SK-N-SH (cell line): ENCODE data around the gene FYN. TPM values are rescaled to one million over a fixed set of nuclear protein-coding genes. Genes with fewer than 3 reads are reported as not detected.

Experiments
- CTCF ChIA-PET: fragments of 300-600, 350-600 bp; formaldehyde crosslinking; extraction: SDS; loops from one replicate; lab custom pipeline; 2021; lab: Yijun Ruan, JAX
- POLR2A ChIA-PET: fragments of 350-600 bp; sonication (Branson Sonifier 250); formaldehyde crosslinking; extraction: SDS; loops from one replicate; lab custom pipeline; 2020; ENCODE audit warnings: antibody characterized with exemption, inconsistent platforms; lab: Yijun Ruan, JAX
- DNase-seq: peaks from one replicate; pipeline ENCODE4 v3.0.0; 2012
- H2AFZ ChIP-seq: fragments of 200-600 bp; sonication (generic); 2 replicates; pipeline ENCODE4 v1.8.1; 2016; ENCODE audit warnings: antibody characterized with exemption, mild to moderate bottlenecking, low read depth
- H3F3A ChIP-seq: fragments of 200-600 bp; sonication (generic); replicated peaks from 2 replicates; pipeline ENCODE3; 2016; ENCODE audit warnings: antibody characterized with exemption, mild to moderate bottlenecking; ENCODE audit not compliant: insufficient read depth
- H3K27ac ChIP-seq, 2 experiments: fragments of 200-500 bp in 1 of 2; fragments of 200-600 bp in 1 of 2; sonication (Bioruptor generic) in 1 of 2; sonication (generic), shearing (Covaris generic) in 1 of 2; 2 replicates each; pipeline versions ENCODE4 v1.5.1 to v1.6.1; 2014 to 2016; ENCODE audit warnings: low read depth in 2 of 2, inconsistent platforms in 1 of 2, low read length in 1 of 2, mild to moderate bottlenecking in 1 of 2, mixed read lengths in 1 of 2
- H3K27me3 ChIP-seq: fragments of 200-600 bp; sonication (generic), shearing (Covaris generic); 2 replicates; pipeline ENCODE4 v1.6.1; 2016; ENCODE audit warnings: mixed run types; ENCODE audit not compliant: insufficient read depth
- H3K36me3 ChIP-seq, 2 experiments: fragments of 200-500 bp in 1 of 2; fragments of 200-600 bp in 1 of 2; sonication (Bioruptor generic) in 1 of 2; sonication (generic) in 1 of 2; replicated peaks in 1 of 2; 2 replicates each; pipeline versions ENCODE3 to v1.5.1; 2014 to 2016; ENCODE audit warnings: low read length in 1 of 2, mild to moderate bottlenecking in 1 of 2; ENCODE audit not compliant: insufficient read depth in 2 of 2, control insufficient read depth in 1 of 2
- H3K4me1 ChIP-seq, 2 experiments: fragments of 200-500 bp in 1 of 2; fragments of 200-600 bp in 1 of 2; sonication (Bioruptor generic) in 1 of 2; sonication (generic), shearing (Covaris generic) in 1 of 2; 2 replicates each; pipeline versions ENCODE4 v1.5.1 to v1.6.1; 2014 to 2016; ENCODE audit warnings: low read depth in 1 of 2, low read length in 1 of 2, mixed run types in 1 of 2; ENCODE audit not compliant: insufficient read depth in 2 of 2, control insufficient read depth in 1 of 2
- H3K4me2 ChIP-seq: fragments of 200-600 bp; sonication (generic), shearing (Covaris generic); 2 replicates; pipeline ENCODE4 v1.6.1; 2017; ENCODE audit warnings: mixed run types
- H3K4me3 ChIP-seq, 2 experiments: fragments of 200-500 bp in 1 of 2; fragments of 200-600 bp in 1 of 2; sonication (Bioruptor generic) in 1 of 2; sonication (generic), shearing (Covaris generic) in 1 of 2; 2 replicates each; pipeline versions ENCODE4 v1.5.1 to v1.8.1; 2014 to 2016; ENCODE audit warnings: low read depth in 2 of 2, inconsistent platforms in 1 of 2, low read length in 1 of 2, mild to moderate bottlenecking in 1 of 2, mixed read lengths in 1 of 2, moderate library complexity in 1 of 2
- H3K79me2 ChIP-seq: fragments of 200-600 bp; sonication (generic); 2 replicates; pipeline ENCODE4 v1.8.1; 2017; ENCODE audit warnings: mild to moderate bottlenecking; ENCODE audit not compliant: insufficient read depth
- H3K9ac ChIP-seq: fragments of 200-600 bp; sonication (generic); 2 replicates; pipeline ENCODE4 v1.6.1; 2017; ENCODE audit warnings: mixed run types
- H3K9me2 ChIP-seq: fragments of 200-600 bp; sonication (generic); 2 replicates; pipeline ENCODE4 v1.6.1; 2017; ENCODE audit warnings: mixed run types
- H3K9me3 ChIP-seq: fragments of 200-600 bp; sonication (generic); 2 replicates; pipeline ENCODE4 v1.6.1; 2017; ENCODE audit warnings: mixed run types, mild to moderate bottlenecking, moderate library complexity
- H4K20me1 ChIP-seq: fragments of 200-600 bp; sonication (generic); 2 replicates; pipeline ENCODE4 v1.6.1; 2017; ENCODE audit warnings: mild to moderate bottlenecking, mixed run types; ENCODE audit not compliant: insufficient read depth
- CHD2 ChIP-seq: fragments of 150-350 bp; IDR thresholded peaks from 2 replicates; pipeline ENCODE4 v1.6.1; 2018; ENCODE audit warnings: low read length; ENCODE audit not compliant: partially characterized antibody
- EZH2phosphoT487 ChIP-seq: fragments of 200-600 bp; sonication (generic); IDR thresholded peaks from 2 replicates; pipeline ENCODE4 v1.6.1; 2017; ENCODE audit warnings: low read depth, mixed run types, mild to moderate bottlenecking, antibody characterized with exemption, moderate library complexity, borderline replicate concordance
- FOXJ3 ChIP-seq: sonication (generic); formaldehyde crosslinking; IDR thresholded peaks from 2 replicates; pipeline ENCODE4 v1.5.1; 2020; ENCODE audit warnings: mild to moderate bottlenecking, missing genetic modification reagents
- GABPA ChIP-seq: IDR thresholded peaks from 2 replicates; pipeline ENCODE4 v1.4.0; 2012; ENCODE audit warnings: low read depth, mild to moderate bottlenecking
- GATA2 ChIP-seq: sonication (generic); formaldehyde crosslinking; IDR thresholded peaks from 2 replicates; pipeline ENCODE4 v1.5.0; 2020; ENCODE audit warnings: mild to moderate bottlenecking, missing genetic modification reagents
- NRF1 ChIP-seq: IDR thresholded peaks from 2 replicates; pipeline ENCODE4 v1.6.1; 2012; ENCODE audit warnings: low read depth, mild to moderate bottlenecking, low read length
- POLR2AphosphoS5 ChIP-seq: IDR thresholded peaks from 2 replicates; pipeline ENCODE4 v1.6.1; 2012; ENCODE audit warnings: low read depth, low read length
- RAD21 ChIP-seq: IDR thresholded peaks from 2 replicates; pipeline ENCODE4 v1.6.1; 2012; ENCODE audit warnings: mild to moderate bottlenecking, low read length
- RCOR1 ChIP-seq: fragments of 150-350 bp; IDR thresholded peaks from 2 replicates; pipeline ENCODE4 v1.6.1; 2017; ENCODE audit warnings: antibody characterized with exemption, low read length
- RFX5 ChIP-seq: IDR thresholded peaks from 2 replicates; pipeline ENCODE4 v1.6.1; 2012; ENCODE audit warnings: mild to moderate bottlenecking, improper control_type of control experiment, low read length
- RXRA ChIP-seq: IDR thresholded peaks from 2 replicates; pipeline ENCODE4 v1.4.0; 2012; ENCODE audit warnings: low read depth, mild to moderate bottlenecking, borderline replicate concordance
- SIN3A ChIP-seq: IDR thresholded peaks from 2 replicates; pipeline ENCODE4 v1.6.1; 2012; ENCODE audit warnings: low read depth, mild to moderate bottlenecking, low read length, moderate library complexity, borderline replicate concordance
- SMC3 ChIP-seq: IDR thresholded peaks from 2 replicates; pipeline ENCODE4 v1.6.1; 2012; ENCODE audit warnings: low read depth, low read length, improper control_type of control experiment
- TAF1 ChIP-seq: IDR thresholded peaks from 2 replicates; pipeline ENCODE4 v1.6.1; 2012; ENCODE audit warnings: low read depth, mild to moderate bottlenecking, low read length, moderate library complexity, borderline replicate concordance
- TCF12 ChIP-seq: IDR thresholded peaks from 2 replicates; pipeline ENCODE4 v1.4.0; 2012
- WGBS: methylation state at CpG from one replicate; pipeline ENCODE4 v1.1.6; 2017; ENCODE audit warnings: low lambda C conversion rate; 5-methylcytosine and 5-hydroxymethylcytosine counted together
- polyA plus RNA-seq, 3 experiments: library from polyadenylated mRNA; depleted of rRNA; stranded (reverse); fragments of >200 nt; gene quantifications; 2 replicates each; pipeline ENCODE4 v1.2.3, GENCODE V29; 2012
- TF ChIP-seq, protein P1 (sequence below): fragments of 150-350 bp; IDR thresholded peaks from 2 replicates; pipeline ENCODE4 v1.6.1; 2017; ENCODE audit warnings: antibody characterized with exemption, low read length, low read depth, borderline replicate concordance
- TF ChIP-seq, protein P2 (sequence below): fragments of 150-350 bp; IDR thresholded peaks from 2 replicates; pipeline ENCODE4 v1.6.1; 2016; ENCODE audit warnings: mild to moderate bottlenecking, low read depth, low read length
- TF ChIP-seq, protein P3 (sequence below): IDR thresholded peaks from 2 replicates; pipeline ENCODE4 v1.4.0; 2012; ENCODE audit warnings: low read depth
- TF ChIP-seq, protein P4 (sequence below): IDR thresholded peaks from 2 replicates; pipeline ENCODE4 v1.4.0; 2012; ENCODE audit warnings: low read depth, borderline replicate concordance
- TF ChIP-seq, protein P5 (sequence below): IDR thresholded peaks from 2 replicates; pipeline ENCODE4 v1.4.0; 2012; ENCODE audit warnings: low read depth, borderline replicate concordance

The FYN gene
- polyA plus RNA-seq, 1 of the 3 experiments (the other 2 are of a cell fraction), result 31.0 TPM

DNA sequence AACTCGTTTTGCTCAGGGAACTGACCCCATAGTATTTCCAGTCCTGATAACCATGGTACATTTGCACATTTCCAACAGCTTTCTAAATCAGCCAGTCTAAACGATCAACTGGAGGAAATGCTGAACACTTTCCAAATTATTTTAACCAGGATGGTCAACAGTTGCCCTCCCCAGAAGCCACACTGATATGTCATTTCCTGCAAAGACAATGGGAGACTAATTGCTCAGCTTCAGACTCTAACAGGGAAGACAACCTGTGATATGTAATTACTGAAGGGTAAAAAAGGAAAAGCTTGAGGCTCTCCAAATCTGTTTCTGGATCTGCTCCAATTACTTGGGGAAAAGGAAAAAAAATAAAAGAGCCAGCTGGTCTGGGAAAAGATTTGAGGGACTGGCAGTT is 88.8 kb downstream of the FYN start:
- H4K20me1 ChIP-seq, result no peaks in the 10 kb centered on the region
- WGBS, result 62% methylated on average over 2 of the region's 2 CpGs
- CTCF ChIA-PET, result interaction anchor here (1.0 to 1.2 kb wide), 2 partner anchors 10 to 31 kb away, joined by 3 to 4 read pairs; no protein-coding TSS in a partner anchor
- H2AFZ ChIP-seq, result no peak overlapping the region
- no peak overlapping the region; the same call in 1 of the 2 replicates for H3K4me2 ChIP-seq
- peaks cover 8 to 29% of the 10 kb centered on the region in 2 experiments; a peak in 3 of 4 replicates for H3K4me1 ChIP-seq
- H3F3A ChIP-seq, result peaks cover 5% of the 10 kb centered on the region
- no peak for TF ChIP-seq EZH2phosphoT487
- TF ChIP-seq, protein P1, sequence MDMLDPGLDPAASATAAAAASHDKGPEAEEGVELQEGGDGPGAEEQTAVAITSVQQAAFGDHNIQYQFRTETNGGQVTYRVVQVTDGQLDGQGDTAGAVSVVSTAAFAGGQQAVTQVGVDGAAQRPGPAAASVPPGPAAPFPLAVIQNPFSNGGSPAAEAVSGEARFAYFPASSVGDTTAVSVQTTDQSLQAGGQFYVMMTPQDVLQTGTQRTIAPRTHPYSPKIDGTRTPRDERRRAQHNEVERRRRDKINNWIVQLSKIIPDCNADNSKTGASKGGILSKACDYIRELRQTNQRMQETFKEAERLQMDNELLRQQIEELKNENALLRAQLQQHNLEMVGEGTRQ, result no peak
- no peak for TF ChIP-seq GATA2
- TF ChIP-seq RCOR1, result no peak
- TF ChIP-seq, protein P2, sequence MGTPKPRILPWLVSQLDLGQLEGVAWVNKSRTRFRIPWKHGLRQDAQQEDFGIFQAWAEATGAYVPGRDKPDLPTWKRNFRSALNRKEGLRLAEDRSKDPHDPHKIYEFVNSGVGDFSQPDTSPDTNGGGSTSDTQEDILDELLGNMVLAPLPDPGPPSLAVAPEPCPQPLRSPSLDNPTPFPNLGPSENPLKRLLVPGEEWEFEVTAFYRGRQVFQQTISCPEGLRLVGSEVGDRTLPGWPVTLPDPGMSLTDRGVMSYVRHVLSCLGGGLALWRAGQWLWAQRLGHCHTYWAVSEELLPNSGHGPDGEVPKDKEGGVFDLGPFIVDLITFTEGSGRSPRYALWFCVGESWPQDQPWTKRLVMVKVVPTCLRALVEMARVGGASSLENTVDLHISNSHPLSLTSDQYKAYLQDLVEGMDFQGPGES, result no peak
- no peak for TF ChIP-seq SIN3A
- no peak for TF ChIP-seq SMC3
- no peak for TF ChIP-seq CHD2
- TF ChIP-seq POLR2AphosphoS5, result no peak
- TF ChIP-seq RFX5, result no peak
- no peak for TF ChIP-seq FOXJ3 (CRISPR knock-in tag)
- no peak for TF ChIP-seq GABPA
- TF ChIP-seq, protein P3, sequence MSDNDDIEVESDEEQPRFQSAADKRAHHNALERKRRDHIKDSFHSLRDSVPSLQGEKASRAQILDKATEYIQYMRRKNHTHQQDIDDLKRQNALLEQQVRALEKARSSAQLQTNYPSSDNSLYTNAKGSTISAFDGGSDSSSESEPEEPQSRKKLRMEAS, result no peak
- TF ChIP-seq RXRA, result no peak
- TF ChIP-seq, protein P4, sequence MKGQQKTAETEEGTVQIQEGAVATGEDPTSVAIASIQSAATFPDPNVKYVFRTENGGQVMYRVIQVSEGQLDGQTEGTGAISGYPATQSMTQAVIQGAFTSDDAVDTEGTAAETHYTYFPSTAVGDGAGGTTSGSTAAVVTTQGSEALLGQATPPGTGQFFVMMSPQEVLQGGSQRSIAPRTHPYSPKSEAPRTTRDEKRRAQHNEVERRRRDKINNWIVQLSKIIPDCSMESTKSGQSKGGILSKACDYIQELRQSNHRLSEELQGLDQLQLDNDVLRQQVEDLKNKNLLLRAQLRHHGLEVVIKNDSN, result no peak
- no peak for TF ChIP-seq RAD21
- TF ChIP-seq TAF1, result no peak
- no peak for TF ChIP-seq NRF1
- TF ChIP-seq, protein P5, sequence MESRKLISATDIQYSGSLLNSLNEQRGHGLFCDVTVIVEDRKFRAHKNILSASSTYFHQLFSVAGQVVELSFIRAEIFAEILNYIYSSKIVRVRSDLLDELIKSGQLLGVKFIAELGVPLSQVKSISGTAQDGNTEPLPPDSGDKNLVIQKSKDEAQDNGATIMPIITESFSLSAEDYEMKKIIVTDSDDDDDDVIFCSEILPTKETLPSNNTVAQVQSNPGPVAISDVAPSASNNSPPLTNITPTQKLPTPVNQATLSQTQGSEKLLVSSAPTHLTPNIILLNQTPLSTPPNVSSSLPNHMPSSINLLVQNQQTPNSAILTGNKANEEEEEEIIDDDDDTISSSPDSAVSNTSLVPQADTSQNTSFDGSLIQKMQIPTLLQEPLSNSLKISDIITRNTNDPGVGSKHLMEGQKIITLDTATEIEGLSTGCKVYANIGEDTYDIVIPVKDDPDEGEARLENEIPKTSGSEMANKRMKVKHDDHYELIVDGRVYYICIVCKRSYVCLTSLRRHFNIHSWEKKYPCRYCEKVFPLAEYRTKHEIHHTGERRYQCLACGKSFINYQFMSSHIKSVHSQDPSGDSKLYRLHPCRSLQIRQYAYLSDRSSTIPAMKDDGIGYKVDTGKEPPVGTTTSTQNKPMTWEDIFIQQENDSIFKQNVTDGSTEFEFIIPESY, result no peak
- no peak for TF ChIP-seq TCF12
- POLR2A ChIA-PET, result no interaction called here
- peaks cover 5% of the 10 kb centered on the region; the same call in 1 of the 2 replicates for H3K79me2 ChIP-seq
- no peak overlapping the region for H3K4me3 ChIP-seq
- no peak overlapping the region for H3K9ac ChIP-seq
- H3K27ac ChIP-seq, result no peak overlapping the region
- no peaks in the 10 kb centered on the region for H3K9me2 ChIP-seq
- DNase-seq, result no peak
- H3K27me3 ChIP-seq, result no peaks in the 10 kb centered on the region
- H3K9me3 ChIP-seq, result no peaks in the 10 kb centered on the region
- H3K36me3 ChIP-seq, result no peaks in the 10 kb centered on the region
